H9 (cell line): ENCODE data around the gene ZNF292. TPM values are rescaled to one million over a fixed set of nuclear protein-coding genes. Genes with fewer than 3 reads are reported as not detected.

Experiments
- DNase-seq: peaks from one replicate; pipeline ENCODE4 v3.0.0-alpha.2; 2017
- H2AFZ ChIP-seq: one replicate; pipeline ENCODE4 v1.6.1; 2013; ENCODE audit warnings: mild to moderate bottlenecking, low read length, control low read depth, moderate library complexity
- H2AK5ac ChIP-seq: 2 replicates; pipeline ENCODE4 v1.6.1; 2013; ENCODE audit warnings: low read length, control low read depth, mixed read lengths; ENCODE audit not compliant: insufficient read length
- H2BK120ac ChIP-seq: one replicate; pipeline ENCODE4 v1.6.1; 2013; ENCODE audit warnings: low read depth, mild to moderate bottlenecking, low read length, control low read depth, inconsistent platforms; ENCODE audit not compliant: poor library complexity, severe bottlenecking
- H2BK12ac ChIP-seq: 2 replicates; pipeline ENCODE4 v1.6.1; 2013; ENCODE audit warnings: low read length, control low read depth, mixed read lengths, low read depth; ENCODE audit not compliant: insufficient read length
- H2BK15ac ChIP-seq: 2 replicates; pipeline ENCODE4 v1.6.1; 2013; ENCODE audit warnings: low read depth, low read length, control low read depth
- H2BK20ac ChIP-seq: one replicate; pipeline ENCODE4 v1.6.1; 2013; ENCODE audit warnings: low read depth, mild to moderate bottlenecking, low read length, control low read depth, inconsistent platforms; ENCODE audit not compliant: poor library complexity, severe bottlenecking
- H2BK5ac ChIP-seq: 2 replicates; pipeline ENCODE4 v1.6.1; 2013; ENCODE audit warnings: low read length, control low read depth, mixed read lengths; ENCODE audit not compliant: insufficient read length
- H3K14ac ChIP-seq: 2 replicates; pipeline ENCODE4 v1.6.1; 2013; ENCODE audit warnings: low read length, control low read depth; ENCODE audit not compliant: insufficient read depth
- H3K18ac ChIP-seq: 2 replicates; pipeline ENCODE4 v1.6.1; 2013; ENCODE audit warnings: low read depth, mild to moderate bottlenecking, mixed read lengths, low read length, control low read depth; ENCODE audit not compliant: insufficient read length
- H3K23ac ChIP-seq: 2 replicates; pipeline ENCODE4 v1.6.1; 2013; ENCODE audit warnings: low read length, control low read depth, mixed read lengths, low read depth; ENCODE audit not compliant: insufficient read length
- H3K23me2 ChIP-seq: 2 replicates; pipeline ENCODE4 v1.6.1; 2013; ENCODE audit warnings: low read depth, mild to moderate bottlenecking, mixed read lengths, low read length, control low read depth; ENCODE audit not compliant: insufficient read length, poor library complexity, severe bottlenecking
- H3K27ac ChIP-seq: 2 replicates; pipeline ENCODE4 v1.5.1; 2013; ENCODE audit warnings: low read length, control low read depth, mixed read lengths, low read depth; ENCODE audit not compliant: insufficient read length
- H3K27me3 ChIP-seq: 2 replicates; pipeline ENCODE4 v1.6.1; 2013; ENCODE audit warnings: low read length, control low read depth, inconsistent platforms; ENCODE audit not compliant: insufficient read depth
- H3K4ac ChIP-seq: 2 replicates; pipeline ENCODE4 v1.6.1; 2013; ENCODE audit warnings: low read depth, mild to moderate bottlenecking, control low read depth, inconsistent platforms, low read length, moderate library complexity
- H3K4me1 ChIP-seq: 2 replicates; pipeline ENCODE4 v1.6.1; 2013; ENCODE audit warnings: low read length, control low read depth, inconsistent platforms; ENCODE audit not compliant: insufficient read depth
- H3K4me2 ChIP-seq: 2 replicates; pipeline ENCODE4 v1.6.1; 2013; ENCODE audit warnings: low read length, control low read depth, mixed read lengths; ENCODE audit not compliant: insufficient read length, insufficient read depth
- H3K56ac ChIP-seq: 2 replicates; pipeline ENCODE4 v1.6.1; 2013; ENCODE audit warnings: low read depth, mild to moderate bottlenecking, mixed read lengths, low read length, control low read depth; ENCODE audit not compliant: insufficient read length
- H3K79me1 ChIP-seq: 2 replicates; pipeline ENCODE4 v1.6.1; 2013; ENCODE audit warnings: low read depth, mild to moderate bottlenecking, moderate library complexity, low read length, control low read depth, inconsistent platforms; ENCODE audit not compliant: insufficient read depth, poor library complexity, severe bottlenecking
- H3K79me2 ChIP-seq: 2 replicates; pipeline ENCODE4 v1.6.1; 2013; ENCODE audit warnings: low read length, control low read depth, inconsistent platforms; ENCODE audit not compliant: insufficient read depth
- H3K9ac ChIP-seq: 2 replicates; pipeline ENCODE4 v1.6.1; 2013; ENCODE audit warnings: low read length, control low read depth, mixed read lengths; ENCODE audit not compliant: insufficient read length; ENCODE audit errors: extremely low read depth
- H3K9me3 ChIP-seq: one replicate; pipeline ENCODE4 v1.6.1; 2013; ENCODE audit warnings: low read depth, low read length, inconsistent platforms; ENCODE audit not compliant: control insufficient read depth
- H3T11ph ChIP-seq: one replicate; pipeline ENCODE4 v1.6.1; 2013; ENCODE audit warnings: mild to moderate bottlenecking, low read length, control low read depth, inconsistent platforms
- H4K20me1 ChIP-seq: one replicate; pipeline ENCODE4 v1.6.1; 2013; ENCODE audit not compliant: control insufficient read depth, insufficient read length, insufficient read depth
- H4K5ac ChIP-seq: 2 replicates; pipeline ENCODE4 v1.6.1; 2013; ENCODE audit warnings: low read depth, mild to moderate bottlenecking, mixed read lengths, low read length, control low read depth; ENCODE audit not compliant: insufficient read length
- H4K8ac ChIP-seq: replicated peaks from 2 replicates; pipeline ENCODE4 v1.6.1; 2013; ENCODE audit warnings: low read length, control low read depth, mixed read lengths, low read depth; ENCODE audit not compliant: insufficient read length
- H4K91ac ChIP-seq: 2 replicates; pipeline ENCODE4 v1.6.1; 2013; ENCODE audit warnings: low read depth, mild to moderate bottlenecking, moderate library complexity, mixed read lengths, low read length, control low read depth; ENCODE audit not compliant: insufficient read length
- H3K27ac Mint-ChIP-seq, 3 experiments: 2 replicates in 2 of 3; 3 replicates in 1 of 3; pipeline ENCODE4 v1.8.0; 2020 to 2021; ENCODE audit warnings: mixed read lengths in 3 of 3, mild to moderate bottlenecking in 1 of 3, moderate library complexity in 1 of 3
- H3K27me3 Mint-ChIP-seq: 2 replicates; pipeline ENCODE4 v1.8.0; 2021; ENCODE audit warnings: low read depth, mild to moderate bottlenecking, moderate library complexity, mixed read lengths
- H3K36me3 Mint-ChIP-seq, 3 experiments: 2 replicates in 2 of 3; 3 replicates in 1 of 3; pipeline ENCODE4 v1.8.0; 2020 to 2021; ENCODE audit warnings: low read depth in 3 of 3, mixed read lengths in 3 of 3; ENCODE audit not compliant: insufficient read depth in 1 of 3
- H3K4me1 Mint-ChIP-seq, 2 experiments: 2 replicates each; pipeline ENCODE4 v1.8.0; 2020; ENCODE audit warnings: mixed read lengths in 2 of 2
- H3K4me3 Mint-ChIP-seq, 2 experiments: 2 replicates in 1 of 2; 3 replicates in 1 of 2; pipeline ENCODE4 v1.8.0; 2020 to 2021; ENCODE audit warnings: mild to moderate bottlenecking in 2 of 2, mixed read lengths in 2 of 2, moderate library complexity in 1 of 2
- H3K9me3 Mint-ChIP-seq, 2 experiments: 2 replicates in 1 of 2; 3 replicates in 1 of 2; pipeline ENCODE4 v1.8.0; 2020; ENCODE audit warnings: mild to moderate bottlenecking in 2 of 2, mixed read lengths in 2 of 2, moderate library complexity in 1 of 2
- CTCF ChIP-seq: fragments of 200-600 bp; sonication (generic); conservative IDR thresholded peaks from 3 replicates; pipeline ENCODE4 v1.8.0; 2021; ENCODE audit warnings: antibody characterized with exemption, mild to moderate bottlenecking
- WGBS: extraction: QIAGEN DNeasy Blood & Tissue Kit; methylation state at CpG from one replicate; pipeline ENCODE4 v1.1.7; 2013; ENCODE audit warnings: missing lambda C conversion rate, low lambda C conversion rate, mixed read lengths; ENCODE audit not compliant: insufficient read length; ENCODE audit errors: extremely low coverage; 5-methylcytosine and 5-hydroxymethylcytosine counted together
- total RNA-seq: library from RNA; stranded (reverse); gene quantifications from 2 replicates; pipeline ENCODE4 v1.2.1, GENCODE V29; 2021

ZNF292 gene
- total RNA-seq, 1 experiment from 2014 or later = 38.7 TPM

- H3K27me3 Mint-ChIP-seq = no peaks in the 10 kb centered on the region; the same call in 1 of the 2 replicates
- Histone ChIP-seq H4K5ac (no peak overlapping the region), H4K8ac (no peak overlapping the region), H3K9me3 (no peaks in the 10 kb centered on the region), H2BK120ac (no peak overlapping the region), H3K18ac (no peak overlapping the region), H3K79me2 (no peaks in the 10 kb centered on the region), H3K79me1 (no peaks in the 10 kb centered on the region), H3T11ph (no peak overlapping the region), H3K27me3 (no peaks in the 10 kb centered on the region), H3K4me2 (no peak overlapping the region), H2BK5ac (no peak overlapping the region), H3K14ac (no peak overlapping the region), H3K56ac (no peak overlapping the region), H3K27ac (no peak overlapping the region), H2BK20ac (no peak overlapping the region), H4K91ac (no peak overlapping the region), H4K20me1 (no peaks in the 10 kb centered on the region), H2BK12ac (no peak overlapping the region), H3K9ac (no peak overlapping the region), H2AK5ac (no peak overlapping the region), H3K4me1 (no peaks in the 10 kb centered on the region), H2BK15ac (no peak overlapping the region), H3K23ac (no peak overlapping the region), H3K4ac (no peak overlapping the region), H3K23me2 (no peaks in the 10 kb centered on the region), H2AFZ (no peak overlapping the region)
- WGBS = no CpG with 5 or more reads among the region's 1 CpG
- no peak for TF ChIP-seq CTCF
- H3K9me3 Mint-ChIP-seq = peaks cover 0 to 10% of the 10 kb centered on the region in 2 experiments; a peak in 3 of 5 replicates
- DNase-seq = no peak
- 0 out of 7 replicates have a peak, but pooled peaks cover 0 to 6% (median 2%) of the 10 kb centered on the region in 3 experiments for H3K36me3 Mint-ChIP-seq
- H3K4me1 Mint-ChIP-seq = no peaks in the 10 kb centered on the region
- no peak overlapping the region for H3K27ac Mint-ChIP-seq
- no peak overlapping the region; a peak in 1 of 5 replicates for H3K4me3 Mint-ChIP-seq
These were observed 28.9 kb upstream of the ZNF292 start for GRCh38 chr6:87126501-87126900.
